HepG2 (cell line): ENCODE measurements around the gene TXNDC2. TPM values are rescaled to one million over a fixed set of nuclear protein-coding genes. Genes with fewer than 3 reads are reported as not detected.

Experiments
- ATAC-seq: fragments of 200-7000 bp; cut with Tn5 transposase; 3 replicates; pipeline ENCODE4 v1.9.1; 2020; ENCODE audit warnings: mild to moderate bottlenecking, moderate library complexity
- BruUV-seq: library from RNA; stranded (reverse); fragments of 400-500 nt; replicated peaks from 2 replicates; lab custom pipeline; 2021; lab: Mats Ljungman, UMichigan
- CTCF ChIA-PET: fragments of 300-600 bp; formaldehyde crosslinking; extraction: SDS; loops from one replicate; lab custom pipeline; 2021; ENCODE audit warnings: low total read pairs, inconsistent platforms, low intra/inter-chr PET ratio; lab: Yijun Ruan, JAX
- POLR2A ChIA-PET: fragments of 350-600 bp; sonication (Branson Sonifier 250); formaldehyde crosslinking; loops from one replicate; lab custom pipeline; 2020; ENCODE audit warnings: antibody characterized with exemption, inconsistent platforms; lab: Yijun Ruan, JAX
- DNase-seq: peaks from one replicate; pipeline ENCODE4 v3.0.0-alpha.2; 2015; ENCODE audit warnings: low spot score
- FAIRE-seq: peaks from 3 replicates; lab custom pipeline; 2011; peaks lifted over from hg19 to GRCh38; lab: Jason Lieb, UNC
- H2AFZ ChIP-seq: one replicate; pipeline ENCODE4 v1.6.1; 2011; ENCODE audit warnings: low read length, inconsistent platforms
- H3K27ac ChIP-seq: fragments of 300-600 bp; 3 replicates; pipeline ENCODE4 v1.8.0; 2011; ENCODE audit warnings: mixed run types, mild to moderate bottlenecking, mixed read lengths, low read length, inconsistent platforms; ENCODE audit not compliant: insufficient read depth; ENCODE audit errors: extremely low read length
- H3K27me3 ChIP-seq, 2 experiments: fragments of 200-600 bp in 1 of 2; 2 replicates in 1 of 2; 3 replicates in 1 of 2; pipeline versions ENCODE4 v1.6.0 to v1.8.0; 2011; ENCODE audit warnings: low read length in 2 of 2, mild to moderate bottlenecking in 2 of 2, moderate library complexity in 2 of 2, inconsistent platforms in 1 of 2; ENCODE audit not compliant: insufficient read depth in 2 of 2, control insufficient read depth in 1 of 2
- H3K36me3 ChIP-seq, 2 experiments: fragments of 200-600 bp in 1 of 2; replicated peaks in 1 of 2; 2 replicates in 1 of 2; 3 replicates in 1 of 2; pipeline versions ENCODE4 v1.5.1 to v1.8.0; 2011; ENCODE audit warnings: low read length in 2 of 2, inconsistent platforms in 1 of 2; ENCODE audit not compliant: insufficient read depth in 2 of 2, control insufficient read depth in 1 of 2
- H3K4me1 ChIP-seq: 2 replicates; pipeline ENCODE4 v1.5.1; 2012; ENCODE audit warnings: low read length, inconsistent platforms; ENCODE audit not compliant: insufficient read depth
- H3K4me2 ChIP-seq: 2 replicates; pipeline ENCODE4 v1.6.0; 2011; ENCODE audit warnings: low read depth, low read length, inconsistent platforms
- H3K4me3 ChIP-seq, 3 experiments: fragments of 200-600 bp in 1 of 3; sonication (generic), shearing (Covaris generic) in 1 of 3; replicated peaks in 1 of 3; 2 replicates each; pipeline ENCODE4 v1.5.1; 2011 to 2016; ENCODE audit warnings: low read length in 3 of 3, inconsistent platforms in 2 of 3, low read depth in 2 of 3, mild to moderate bottlenecking in 2 of 3, control low read depth in 1 of 3, mixed read lengths in 1 of 3; ENCODE audit not compliant: insufficient read depth in 1 of 3
- H3K79me2 ChIP-seq: one replicate; pipeline ENCODE4 v1.6.1; 2011; ENCODE audit warnings: low read length, inconsistent platforms; ENCODE audit not compliant: insufficient read depth
- H3K9ac ChIP-seq: 2 replicates; pipeline ENCODE4 v1.6.0; 2011; ENCODE audit warnings: mild to moderate bottlenecking, low read depth, low read length, inconsistent platforms; ENCODE audit not compliant: insufficient read depth
- H3K9me3 ChIP-seq: 2 replicates; pipeline ENCODE4 v1.5.1; 2012; ENCODE audit warnings: mild to moderate bottlenecking, low read length
- H4K20me1 ChIP-seq: 2 replicates; pipeline ENCODE4 v1.6.0; 2011; ENCODE audit warnings: inconsistent platforms, mild to moderate bottlenecking, low read length, moderate library complexity; ENCODE audit not compliant: insufficient read depth
- ARNT ChIP-seq: fragments of 450-650 bp; IDR thresholded peaks from 2 replicates; pipeline ENCODE4 v1.6.1; 2017
- BORCS8-MEF2B ChIP-seq: sonication (generic); formaldehyde crosslinking; IDR thresholded peaks from 2 replicates; pipeline ENCODE4 v1.8.0; 2022; ENCODE audit warnings: mild to moderate bottlenecking, missing genetic modification reagents
- GABPA ChIP-seq, 2 experiments: IDR thresholded peaks; 2 replicates each; pipeline ENCODE4 v1.6.1; 2011 to 2016; ENCODE audit warnings: low read depth in 2 of 2, low read length in 1 of 2, missing biosample characterization in 1 of 2, missing genetic modification characterization in 1 of 2
- NFKB2 ChIP-seq: sonication (generic); formaldehyde crosslinking; IDR thresholded peaks from 2 replicates; pipeline ENCODE4 v1.4.0; 2020; ENCODE audit warnings: missing genetic modification reagents, borderline replicate concordance
- NFRKB ChIP-seq: fragments of 450-650 bp; IDR thresholded peaks from 2 replicates; pipeline ENCODE4 v1.6.1; 2017
- PBX3 ChIP-seq: sonication (generic); formaldehyde crosslinking; IDR thresholded peaks from 2 replicates; pipeline ENCODE4 v1.8.1; 2023; ENCODE audit warnings: missing genetic modification reagents, inconsistent platforms, borderline replicate concordance
- SP4 ChIP-seq: sonication (generic); formaldehyde crosslinking; IDR thresholded peaks from 2 replicates; pipeline ENCODE4 v1.8.1; 2023; ENCODE audit warnings: mild to moderate bottlenecking, missing genetic modification reagents
- ZEB1 ChIP-seq: IDR thresholded peaks from 2 replicates; pipeline ENCODE4 v1.6.1; 2012; ENCODE audit warnings: mild to moderate bottlenecking, low read depth, inconsistent platforms; ENCODE audit not compliant: insufficient replicate concordance
- ZNF383 ChIP-seq: sonication (generic); formaldehyde crosslinking; IDR thresholded peaks from 2 replicates; pipeline ENCODE4 v1.4.0; 2020; ENCODE audit warnings: missing genetic modification reagents, mild to moderate bottlenecking, borderline replicate concordance
- ZNF549 ChIP-seq: sonication (generic); formaldehyde crosslinking; IDR thresholded peaks from 2 replicates; pipeline ENCODE4 v1.5.0; 2020; ENCODE audit warnings: missing genetic modification reagents
- ZNF7 ChIP-seq: IDR thresholded peaks from 2 replicates; pipeline ENCODE4 v1.6.1; 2016; ENCODE audit warnings: missing biosample characterization, missing genetic modification reagents
- ZNF761 ChIP-seq: sonication (generic); formaldehyde crosslinking; conservative IDR thresholded peaks from 2 replicates; pipeline ENCODE4 v1.4.0; 2020; ENCODE audit warnings: mild to moderate bottlenecking, missing genetic modification reagents
- WGBS: methylation state at CpG from one replicate; pipeline ENCODE4 v1.1.6; 2017; ENCODE audit warnings: low lambda C conversion rate; 5-methylcytosine and 5-hydroxymethylcytosine counted together
- in situ Hi-C: cut with HindIII; loops from 2 replicates; pipeline ENCODE4 v1.10.0; 2017; ENCODE audit warnings: low pct_unique_long_range_greater_than_20kb; ENCODE audit not compliant: extremely low pct_ligation_motif_present
- intact Hi-C: fragments of 100-400 bp; cut with micrococcal nuclease; formaldehyde crosslinking; loops from one replicate; pipeline ENCODE4 v1.10.0; 2022; ENCODE audit not compliant: unreplicated experiment
- polyA plus RNA-seq, 8 experiments: library from polyadenylated mRNA; depleted of rRNA in 3 of 8; stranded (reverse) in 7 of 8; unstranded in 1 of 8; fragments of >200 nt; fragmentation: Illumina TruSeq in 4 of 8; extraction: Trizol in 4 of 8; gene quantifications; 2 replicates each; pipeline versions ENCODE4 v1.2.1 to v1.2.3, GENCODE V29; 2011 to 2016; ENCODE audit warnings: low read depth in 4 of 8, missing spikeins in 1 of 8, mixed read lengths in 1 of 8; ENCODE audit not compliant: insufficient read depth in 1 of 8
- total RNA-seq, 5 experiments: library from RNA; depleted of rRNA; stranded (reverse); fragments of >200 nt; fragmentation: Illumina TruSeq; extraction: Trizol; gene quantifications; 2 replicates each; pipeline ENCODE4 v1.2.3, GENCODE V29; 2016; ENCODE audit warnings: low read depth in 1 of 5
- TF ChIP-seq, protein P1 (sequence below): sonication (generic); formaldehyde crosslinking; IDR thresholded peaks from 2 replicates; pipeline ENCODE4 v1.8.0; 2022; ENCODE audit warnings: missing genetic modification reagents, low read depth, mild to moderate bottlenecking, borderline replicate concordance
- TF ChIP-seq, protein P2 (sequence below): fragments of 450-650 bp; IDR thresholded peaks from 2 replicates; pipeline ENCODE4 v1.6.1; 2017
- TF ChIP-seq, protein P3 (sequence below): sonication (generic); formaldehyde crosslinking; conservative IDR thresholded peaks from 2 replicates; pipeline ENCODE4 v1.4.0; 2020; ENCODE audit warnings: missing genetic modification reagents

Gene TXNDC2
- total and polyA plus RNA-seq, 2 of the 13 experiments (the other 11 are each of a cell fraction or from before 2014, with no cell fraction given) = not detected

DNA sequence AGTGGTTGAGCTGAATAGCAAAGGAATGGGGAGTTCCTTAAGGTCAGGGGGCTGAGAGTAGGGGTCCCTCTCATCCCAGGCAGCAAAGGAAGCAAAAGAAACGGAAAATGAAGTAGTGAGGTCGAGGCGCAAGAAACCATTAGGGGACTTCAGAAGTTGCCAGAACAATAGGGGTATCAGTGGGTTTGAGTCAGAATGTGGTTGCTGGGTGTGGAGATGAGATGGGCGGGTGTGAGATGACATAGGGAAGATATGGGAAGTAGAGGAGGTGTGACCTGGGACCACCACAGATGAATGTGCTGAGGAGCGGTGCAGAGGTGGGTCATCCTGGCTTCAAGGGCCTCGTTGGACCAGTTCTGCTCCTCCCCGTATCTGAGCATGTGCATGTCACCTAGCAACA is 14.9 kb downstream of the TXNDC2 start:
- no peak overlapping the region for H2AFZ ChIP-seq
- H3K27me3 ChIP-seq = no peaks in the 10 kb centered on the region
- CTCF ChIA-PET = no interaction called here
- no peak overlapping the region for H3K4me3 ChIP-seq
- no peak for DNase-seq
- H3K9ac ChIP-seq = no peak overlapping the region
- peaks cover 27% of the 10 kb centered on the region for H3K4me1 ChIP-seq
- no TSS peak for BruUV-seq
- no peak for FAIRE-seq
- in situ Hi-C loops = no loop called here
- POLR2A ChIA-PET = no interaction called here
- no peak overlapping the region for H3K27ac ChIP-seq
- H3K36me3 ChIP-seq = no peaks in the 10 kb centered on the region
- H3K79me2 ChIP-seq = no peaks in the 10 kb centered on the region
- no peak overlapping the region for H3K4me2 ChIP-seq
- WGBS = 74% methylated on average over 7 of the region's 7 CpGs
- intact Hi-C loops = no loop called here
- no peaks in the 10 kb centered on the region for H4K20me1 ChIP-seq
- TF ChIP-seq ZNF7 (no peak), NFRKB (no peak), ARNT (no peak), SP4 (CRISPR knock-in tag) (no peak), GABPA (IDR thresholded peaks at IDR 0.05; ENCODE audit: low read depth, low read length) (no peak), GABPA (CRISPR knock-in tag; IDR thresholded peaks at IDR 0.05; ENCODE audit: low read depth) (no peak)
- TF ChIP-seq, protein P1, sequence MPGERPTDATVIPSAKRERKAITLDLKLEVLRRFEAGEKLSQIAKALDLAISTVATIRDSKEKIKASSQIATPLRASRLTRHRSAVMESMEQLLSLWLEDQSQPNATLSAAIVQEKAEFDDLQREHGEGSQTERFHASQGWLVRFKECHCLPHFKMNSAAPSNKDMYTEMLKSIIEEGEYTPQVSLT (CRISPR knock-in tag) = no peak
- ATAC-seq = no peak
- no peaks in the 10 kb centered on the region for H3K9me3 ChIP-seq

DNA sequence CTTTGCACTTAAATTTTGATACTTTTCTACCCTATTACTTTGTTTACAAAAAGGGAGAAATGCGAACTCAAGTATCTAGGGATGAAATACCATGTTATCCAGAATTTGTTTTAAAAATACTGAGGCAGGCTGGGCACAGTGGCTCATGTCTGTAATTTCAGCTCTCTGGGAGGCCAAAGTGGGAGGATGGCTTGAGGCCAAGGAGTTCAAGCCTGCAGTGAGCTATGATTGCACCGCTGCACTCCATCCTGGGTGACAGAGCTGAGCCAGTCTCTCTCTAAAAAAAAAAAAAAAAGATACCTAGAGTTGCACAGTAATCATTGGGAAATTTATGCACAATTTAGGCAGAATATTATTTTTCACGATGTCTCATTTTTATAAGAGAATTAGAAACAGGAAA is 15.6 kb downstream of the TXNDC2 start:
- Histone ChIP-seq H3K79me2 (no peaks in the 10 kb centered on the region), H3K27ac (no peak overlapping the region), H4K20me1 (no peaks in the 10 kb centered on the region), H2AFZ (no peak overlapping the region), H3K9me3 (no peaks in the 10 kb centered on the region), H3K4me2 (no peak overlapping the region), H3K36me3 (no peaks in the 10 kb centered on the region), H3K9ac (no peak overlapping the region), H3K4me1 (peaks cover 31% of the 10 kb centered on the region), H3K27me3 (no peaks in the 10 kb centered on the region), H3K4me3 (no peak overlapping the region)
- ATAC-seq = no peak
- TF ChIP-seq NFKB2 (CRISPR knock-in tag) (no peak), ZNF549 (CRISPR knock-in tag) (no peak), PBX3 (CRISPR knock-in tag) (no peak), ZEB1 (no peak), ZNF761 (no peak), BORCS8-MEF2B (no peak), ZNF383 (CRISPR knock-in tag) (no peak)
- TF ChIP-seq, protein P2, sequence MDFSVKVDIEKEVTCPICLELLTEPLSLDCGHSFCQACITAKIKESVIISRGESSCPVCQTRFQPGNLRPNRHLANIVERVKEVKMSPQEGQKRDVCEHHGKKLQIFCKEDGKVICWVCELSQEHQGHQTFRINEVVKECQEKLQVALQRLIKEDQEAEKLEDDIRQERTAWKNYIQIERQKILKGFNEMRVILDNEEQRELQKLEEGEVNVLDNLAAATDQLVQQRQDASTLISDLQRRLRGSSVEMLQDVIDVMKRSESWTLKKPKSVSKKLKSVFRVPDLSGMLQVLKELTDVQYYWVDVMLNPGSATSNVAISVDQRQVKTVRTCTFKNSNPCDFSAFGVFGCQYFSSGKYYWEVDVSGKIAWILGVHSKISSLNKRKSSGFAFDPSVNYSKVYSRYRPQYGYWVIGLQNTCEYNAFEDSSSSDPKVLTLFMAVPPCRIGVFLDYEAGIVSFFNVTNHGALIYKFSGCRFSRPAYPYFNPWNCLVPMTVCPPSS = no peak
- TF ChIP-seq, protein P3, sequence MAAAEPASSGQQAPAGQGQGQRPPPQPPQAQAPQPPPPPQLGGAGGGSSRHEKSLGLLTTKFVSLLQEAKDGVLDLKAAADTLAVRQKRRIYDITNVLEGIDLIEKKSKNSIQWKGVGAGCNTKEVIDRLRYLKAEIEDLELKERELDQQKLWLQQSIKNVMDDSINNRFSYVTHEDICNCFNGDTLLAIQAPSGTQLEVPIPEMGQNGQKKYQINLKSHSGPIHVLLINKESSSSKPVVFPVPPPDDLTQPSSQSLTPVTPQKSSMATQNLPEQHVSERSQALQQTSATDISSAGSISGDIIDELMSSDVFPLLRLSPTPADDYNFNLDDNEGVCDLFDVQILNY (CRISPR knock-in tag) = no peak
- WGBS = 65% methylated on average over 3 of the region's 3 CpGs
- DNase-seq = no peak
- CTCF ChIA-PET = no interaction called here
- POLR2A ChIA-PET = interaction anchor here (2.1 kb wide), 1 partner anchor 12 kb away, joined by 6 read pairs; the partner anchor contains the start of gene VAPA
- intact Hi-C loops = no loop called here
- FAIRE-seq = no peak
- in situ Hi-C loops = no loop called here
- no TSS peak for BruUV-seq
